ENCODE data around the gene AKR7A2.

- TF ChIP-seq CTCF (IDR thresholded peaks at IDR 0.05) = no peak
- TF ChIP-seq POLR2A (IDR thresholded peaks at IDR 0.05) = no peak
Measured at GRCh38 chr1:19357299-19357986, 45.5 kb upstream of the AKR7A2 start.

Measured in thyroid gland (tissue), 4 donors.